HG03196 (cell line): ENCODE data around the gene RNPEP.
"Not testable (repeated sequence)": the region's sequence is repeated elsewhere in the genome, so short reads cannot be mapped to it uniquely, and the experiment has no call there.

Experiments used
- ATAC-seq: cut with Tn5 transposase; IDR thresholded peaks from one replicate; pipeline ENCODE4 v1.9.1; 2021; ENCODE audit not compliant: unreplicated experiment

RNPEP gene

GRCh38 chr1:201958348-201958747 lies 24.1 kb upstream of the RNPEP start:
- ATAC-seq = no peak

DNA sequence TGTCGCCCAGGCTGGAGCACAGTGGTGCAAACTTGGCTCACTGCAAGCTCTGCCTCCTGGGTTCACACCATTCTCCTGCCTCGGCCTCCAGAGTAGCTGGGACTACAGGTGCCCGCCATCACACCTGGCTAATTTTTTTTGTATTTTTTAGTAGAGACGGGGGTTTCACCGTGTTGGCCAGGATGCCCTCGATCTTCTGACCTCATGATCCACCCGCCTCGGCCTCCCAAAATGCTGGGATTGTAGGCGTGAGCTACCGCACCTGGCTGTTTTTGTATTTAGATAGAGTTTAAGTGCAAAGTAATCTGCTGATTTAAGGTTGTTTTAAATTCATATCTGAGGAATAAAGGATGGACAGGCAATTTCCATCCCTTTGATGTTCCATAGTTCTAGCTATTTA lies 20.1 kb upstream of the RNPEP start:
- not testable (repeated sequence) for ATAC-seq

GRCh38 chr1:201964261-201964660 lies 18.2 kb upstream of the RNPEP start:
- no peak for ATAC-seq

DNA sequence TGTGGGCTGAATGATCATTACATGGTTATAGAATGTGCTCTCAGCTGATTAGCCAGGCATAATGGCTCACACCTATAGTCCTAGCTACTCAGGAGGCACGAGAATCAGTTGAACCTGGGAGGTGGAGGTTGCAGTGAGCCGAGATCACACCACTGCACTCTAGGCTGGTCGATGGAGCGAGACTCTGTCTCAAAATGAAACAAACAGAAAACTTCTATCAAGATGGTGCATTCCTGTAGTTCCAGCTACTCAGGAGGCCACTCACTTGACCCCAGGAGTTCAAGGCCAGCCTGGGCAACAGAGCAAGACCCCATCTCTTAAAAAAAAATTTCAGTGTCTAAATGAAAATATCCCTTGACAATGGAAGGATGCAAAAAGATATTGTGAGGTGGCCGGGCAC lies 16.3 kb upstream of the RNPEP start:
- no peak for ATAC-seq

DNA sequence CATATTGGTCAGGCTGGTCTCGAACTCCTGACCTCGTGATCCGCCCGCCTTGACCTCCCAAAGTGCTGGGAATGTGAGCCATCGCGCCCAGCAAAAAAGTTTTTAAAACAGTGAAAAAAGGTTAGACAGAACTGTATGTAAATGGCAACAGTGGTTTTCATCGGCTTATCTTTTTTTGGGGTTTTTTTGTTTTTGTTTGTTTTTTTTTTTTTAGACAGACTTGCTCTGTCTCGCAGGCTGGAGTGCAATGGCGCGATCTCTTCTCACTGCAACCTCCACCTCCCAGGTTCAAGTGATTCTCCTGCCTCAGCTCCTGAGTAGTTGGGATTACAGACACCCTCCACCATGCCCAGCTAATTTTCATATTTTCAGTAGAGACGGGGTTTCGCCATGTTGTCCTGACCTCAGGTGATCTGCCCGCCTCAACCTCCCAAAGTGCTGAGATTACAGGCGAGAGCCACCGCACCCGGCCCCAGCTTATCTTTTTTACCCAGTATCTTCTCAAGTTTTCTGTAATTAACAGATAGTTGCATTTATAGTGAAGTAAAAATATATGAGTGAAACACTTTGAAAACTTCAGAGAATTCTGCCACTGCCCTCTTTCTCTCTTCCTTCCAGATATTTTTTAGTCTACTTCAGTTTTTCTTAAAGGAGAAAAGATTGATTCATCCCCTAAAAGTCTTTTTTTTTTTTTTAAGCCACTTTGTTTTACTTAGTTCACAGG lies 14.1 kb upstream of the RNPEP start:
- ATAC-seq = no peak

DNA sequence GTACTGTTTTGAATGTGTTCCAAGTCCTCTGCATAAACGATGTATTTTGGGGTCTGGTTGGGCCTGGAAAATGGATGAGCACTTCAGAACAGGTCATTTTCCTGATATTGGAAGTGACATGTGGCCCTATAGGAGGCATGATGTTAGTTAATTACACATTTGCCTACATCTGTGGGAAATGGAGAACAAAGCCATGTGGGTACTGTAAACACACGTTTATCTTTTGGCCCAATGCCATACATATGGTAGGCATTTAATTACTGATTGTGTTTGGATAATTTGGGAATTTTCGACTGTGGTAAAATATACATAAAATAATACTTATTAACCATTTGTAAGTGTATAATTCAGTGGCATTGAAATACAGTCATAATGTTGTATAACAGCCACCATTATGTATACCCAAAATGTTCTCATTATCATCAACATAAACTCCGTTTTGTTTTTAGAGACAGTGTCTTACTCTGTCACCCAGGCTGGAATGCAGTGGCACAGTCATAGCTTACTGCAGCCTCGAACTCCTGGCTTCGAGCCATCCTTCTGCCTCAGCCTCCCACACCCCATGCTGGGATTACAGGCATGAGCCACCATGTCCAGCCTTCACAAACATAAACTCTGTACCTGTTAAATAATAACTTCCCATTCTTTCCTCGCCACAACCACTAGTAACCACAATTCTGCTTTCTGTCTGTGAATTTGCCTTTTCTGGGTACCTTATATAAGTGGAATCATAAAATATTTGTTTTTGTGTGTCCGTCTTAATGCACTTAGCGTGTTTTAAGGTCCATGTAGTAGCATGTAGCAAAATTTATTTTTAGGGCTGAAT lies 11.9 kb upstream of the RNPEP start:
- no peak for ATAC-seq

GRCh38 chr1:201982082-201982622 lies 296 bp upstream of the RNPEP start:
- peak; percentile 78 for ATAC-seq

- no peak for ATAC-seq
These were observed 945 bp downstream of the RNPEP start for GRCh38 chr1:201983380-201983805.

GRCh38 chr1:201984446-201984845 lies 2.0 kb downstream of the RNPEP start:
- ATAC-seq = no peak

- no peak for ATAC-seq
These were observed 2.9 kb downstream of the RNPEP start for GRCh38 chr1:201985355-201985754.

- ATAC-seq = no peak
These were observed 6.2 kb downstream of the RNPEP start for GRCh38 chr1:201988601-201989000.

- no peak for ATAC-seq
These were observed 7.1 kb downstream of the RNPEP start for GRCh38 chr1:201989354-201990128.

DNA sequence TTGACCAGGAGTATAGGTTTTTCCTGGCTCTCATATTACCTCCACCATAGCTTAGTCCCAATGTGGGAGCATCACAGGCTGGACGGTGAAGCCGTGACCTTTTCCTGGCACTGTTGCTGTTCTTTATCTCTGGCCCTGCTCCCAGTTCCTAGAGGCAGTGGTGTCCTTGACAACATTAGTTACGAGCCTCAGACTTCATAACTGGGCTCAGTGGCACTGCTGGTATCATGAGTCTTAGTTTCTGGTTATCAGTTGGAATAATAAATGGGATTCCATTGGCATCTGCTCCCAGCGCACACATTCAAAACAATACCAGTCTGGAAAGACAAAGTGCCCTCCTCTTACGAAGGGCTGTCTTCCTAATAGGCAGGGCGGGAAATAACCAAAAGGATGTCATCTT lies 8.0 kb downstream of the RNPEP start:
- no peak for ATAC-seq

- ATAC-seq = no peak
These were observed 17.3 kb downstream of the RNPEP start for GRCh38 chr1:201999625-202000238.

GRCh38 chr1:202002507-202002906 lies 20.1 kb downstream of the RNPEP start:
- no peak for ATAC-seq

DNA sequence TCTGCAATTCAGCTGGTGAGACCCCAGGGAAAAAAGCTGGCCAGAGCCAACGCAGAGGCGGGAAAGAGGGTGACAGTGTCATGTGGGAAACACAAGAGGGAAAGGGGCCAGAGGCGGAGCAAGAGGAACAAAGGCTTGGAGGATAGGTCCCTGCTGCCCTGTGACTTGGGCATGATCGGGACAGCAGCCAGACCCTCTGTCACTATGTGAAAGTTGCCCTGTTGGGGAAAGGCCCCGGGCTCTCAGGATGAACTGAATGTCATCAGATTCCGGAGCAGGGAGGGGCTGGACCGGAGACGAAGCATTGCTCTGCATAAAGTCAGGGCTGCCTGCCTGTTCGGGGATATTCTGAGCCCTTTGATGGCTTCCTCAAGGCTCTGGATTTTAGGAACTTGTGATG lies 22.3 kb downstream of the RNPEP start:
- ATAC-seq = no peak

GRCh38 chr1:202005958-202006357 lies 23.5 kb downstream of the RNPEP start:
- ATAC-seq = no peak

DNA sequence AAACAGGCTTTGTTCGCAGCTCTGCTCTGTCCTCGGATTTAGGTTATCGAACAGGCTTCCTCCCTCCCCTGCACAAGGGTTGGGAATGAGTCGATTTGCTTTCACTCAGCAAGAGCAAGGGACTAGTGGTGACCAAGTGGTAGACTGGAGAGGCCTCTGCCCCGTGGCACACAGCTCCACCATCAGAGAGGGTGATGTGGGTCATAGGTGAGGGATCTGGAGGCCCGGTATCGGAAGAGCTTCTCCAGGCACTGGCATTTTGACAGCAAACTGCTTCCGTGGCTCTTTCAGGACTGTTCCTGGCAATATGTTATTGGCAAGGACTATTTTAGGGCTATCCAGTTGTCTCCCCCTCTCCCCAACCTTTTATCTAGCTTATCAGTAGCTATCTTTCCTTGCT lies 24.9 kb downstream of the RNPEP start:
- ATAC-seq = no peak

DNA sequence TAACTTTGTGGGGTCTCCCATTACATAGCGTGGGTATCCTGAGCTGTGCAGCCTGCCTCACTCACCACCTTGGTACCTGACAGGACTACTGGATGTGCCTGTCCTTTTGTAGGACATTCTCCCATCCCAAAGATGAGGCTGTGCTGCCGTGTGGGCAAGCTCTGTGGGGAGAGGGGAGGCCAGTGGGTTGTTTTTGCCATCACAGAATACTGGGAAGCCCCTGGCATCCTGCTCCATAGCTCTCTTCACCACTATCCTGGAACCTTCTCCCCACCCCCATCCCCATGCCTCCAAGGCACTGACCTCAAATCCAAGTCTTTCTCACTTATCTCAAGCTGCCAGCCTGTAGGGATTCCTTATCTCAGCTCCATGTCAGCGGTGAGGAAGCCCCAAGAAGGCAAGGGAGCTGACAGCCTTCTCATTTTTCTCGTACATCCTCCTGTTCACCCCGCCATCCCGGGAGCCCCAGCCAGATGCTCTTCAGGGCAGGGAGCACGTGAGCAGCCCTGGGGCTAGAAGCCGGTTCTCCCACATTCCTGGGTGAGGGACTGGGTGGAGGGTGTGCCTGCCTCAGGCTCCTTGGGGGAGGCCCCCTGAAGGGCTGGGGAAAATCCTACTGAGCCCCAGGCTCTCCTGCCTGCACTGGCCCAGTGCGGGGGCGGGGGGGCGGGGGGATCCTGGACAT lies 25.5 kb downstream of the RNPEP start:
- no peak for ATAC-seq
